ENCODE measurements around the gene SLX4IP.

- TF ChIP-seq CTCF (IDR thresholded peaks at IDR 0.05; ENCODE audit: low read depth, low read length) (no peak), MAX (IDR thresholded peaks at IDR 0.05; ENCODE audit: low read depth, low read length) (no peak)
Observed at GRCh38 chr20:10644458-10645204, 209.5 kb downstream of the SLX4IP start.
